ENCODE measurements around the gene SYT14. TPM values are rescaled to one million over a fixed set of nuclear protein-coding genes. Genes with fewer than 3 reads are reported as not detected.

SYT14 gene
- total RNA-seq, 1 experiment from 2014 or later = 0.07 TPM

GRCh38 chr1:209926045-209926444 lies 12.0 kb upstream of the SYT14 start:
- no peak for ATAC-seq
- Histone ChIP-seq H3K9ac (ENCODE audit: low read length) (no peak overlapping the region), H3K36me3 (ENCODE audit: control insufficient read depth in 1 of 2, insufficient read depth in 2 of 2, low read length in 2 of 2) (no peaks in the 10 kb centered on the region), H3K27ac (ENCODE audit: low read depth, low read length) (no peak overlapping the region), H3K4me2 (ENCODE audit: low read length) (no peak overlapping the region), H3K79me2 (ENCODE audit: insufficient read depth, low read length) (no peaks in the 10 kb centered on the region), H2AFZ (ENCODE audit: low read depth, low read length, poor library complexity, severe bottlenecking) (no peak overlapping the region), H3K4me3 (replicated peaks in 1 of 2; ENCODE audit: low read depth in 1 of 2, low read length in 2 of 2) (no peak overlapping the region), H3K9me3 (ENCODE audit: control insufficient read depth in 1 of 2, insufficient read depth in 1 of 2, low read depth in 1 of 2, low read length in 2 of 2) (no peaks in the 10 kb centered on the region), H3K27me3 (ENCODE audit: insufficient read depth, low read length) (peaks cover 22% of the 10 kb centered on the region), H3K9me2 (ENCODE audit: insufficient read depth) (no peaks in the 10 kb centered on the region), H4K20me1 (ENCODE audit: insufficient read depth) (no peaks in the 10 kb centered on the region), H3K4me1 (ENCODE audit: control insufficient read depth in 1 of 2, insufficient read depth in 2 of 2, low read length in 2 of 2) (no peaks in the 10 kb centered on the region)
- CTCF ChIA-PET = no interaction called here
- RAD21 ChIA-PET (ENCODE audit: low non-redundant PET in 1 of 2, low total read pairs in 2 of 2, uncharacterized antibody in 2 of 2, unreplicated experiment in 2 of 2) = no interaction called here
- POLR2A ChIA-PET = no interaction called here
- no TSS peak for BruUV-seq (replicated peaks)
- no peak for TF ChIP-seq ATF3 (IDR thresholded peaks at IDR 0.05)
- TF ChIP-seq TCF7L2 (IDR thresholded peaks at IDR 0.05; ENCODE audit: borderline replicate concordance, extremely low read depth, insufficient read depth, insufficient read length) = no peak
- no peak for TF ChIP-seq EGR1 (IDR thresholded peaks at IDR 0.05; ENCODE audit: low read depth)
- TF ChIP-seq CTCF (IDR thresholded peaks at IDR 0.05 in 2 of 3, conservative IDR thresholded peaks at IDR 0.05 in 1 of 3; ENCODE audit: borderline replicate concordance in 1 of 3, insufficient read depth in 1 of 3, low read depth in 2 of 3, low read length in 2 of 3) = no peak
- no peak for TF ChIP-seq SRF (IDR thresholded peaks at IDR 0.05; ENCODE audit: low read depth)
- no peak for TF ChIP-seq ZBTB33 (IDR thresholded peaks at IDR 0.05; ENCODE audit: extremely low read depth, insufficient replicate concordance, low read length)
- TF ChIP-seq MAX (IDR thresholded peaks at IDR 0.05) = no peak
- TF ChIP-seq ELF1 (IDR thresholded peaks at IDR 0.05; ENCODE audit: borderline replicate concordance, low read depth) = no peak
- TF ChIP-seq POLR2A (IDR thresholded peaks at IDR 0.05; ENCODE audit: borderline replicate concordance, extremely low read depth, insufficient read depth, insufficient read length) = no peak
- no peak for TF ChIP-seq EZH2phosphoT487 (IDR thresholded peaks at IDR 0.05; ENCODE audit: borderline replicate concordance)
- TF ChIP-seq CEBPB (IDR thresholded peaks at IDR 0.05; ENCODE audit: low read depth) = no peak
- TF ChIP-seq ZNF274 (IDR thresholded peaks at IDR 0.05; ENCODE audit: low read depth, low read length) = no peak
- no peak for TF ChIP-seq FOSL1 (IDR thresholded peaks at IDR 0.05; ENCODE audit: low read depth)
- no peak for TF ChIP-seq POLR2AphosphoS5 (IDR thresholded peaks at IDR 0.05; ENCODE audit: low read depth, low read length)
- TF ChIP-seq SIN3A (IDR thresholded peaks at IDR 0.05; ENCODE audit: low read depth) = no peak
- TF ChIP-seq YY1 (IDR thresholded peaks at IDR 0.05; ENCODE audit: extremely low read depth, insufficient replicate concordance, low read depth, low read length) = no peak
- no peak for TF ChIP-seq EZH2 (IDR thresholded peaks at IDR 0.05)
- TF ChIP-seq REST (IDR thresholded peaks at IDR 0.05; ENCODE audit: low read depth) = no peak
- no peak for DNase-seq (ENCODE audit: low read depth, low spot score)
- intact Hi-C loops (cut with micrococcal nuclease) = no loop called here

All from HCT116 (cell line).